GM21360 (cell line): ENCODE measurements around the gene COX7A2L.
"Not testable (repeated sequence)": the region's sequence is repeated elsewhere in the genome, so short reads cannot be mapped to it uniquely, and the experiment has no call there.

ENCODE experiments used
- ATAC-seq: cut with Tn5 transposase; IDR thresholded peaks from one replicate; pipeline ENCODE4 v1.9.1; 2021; ENCODE audit warnings: mild to moderate bottlenecking, moderate library complexity; ENCODE audit not compliant: unreplicated experiment

The COX7A2L gene

DNA sequence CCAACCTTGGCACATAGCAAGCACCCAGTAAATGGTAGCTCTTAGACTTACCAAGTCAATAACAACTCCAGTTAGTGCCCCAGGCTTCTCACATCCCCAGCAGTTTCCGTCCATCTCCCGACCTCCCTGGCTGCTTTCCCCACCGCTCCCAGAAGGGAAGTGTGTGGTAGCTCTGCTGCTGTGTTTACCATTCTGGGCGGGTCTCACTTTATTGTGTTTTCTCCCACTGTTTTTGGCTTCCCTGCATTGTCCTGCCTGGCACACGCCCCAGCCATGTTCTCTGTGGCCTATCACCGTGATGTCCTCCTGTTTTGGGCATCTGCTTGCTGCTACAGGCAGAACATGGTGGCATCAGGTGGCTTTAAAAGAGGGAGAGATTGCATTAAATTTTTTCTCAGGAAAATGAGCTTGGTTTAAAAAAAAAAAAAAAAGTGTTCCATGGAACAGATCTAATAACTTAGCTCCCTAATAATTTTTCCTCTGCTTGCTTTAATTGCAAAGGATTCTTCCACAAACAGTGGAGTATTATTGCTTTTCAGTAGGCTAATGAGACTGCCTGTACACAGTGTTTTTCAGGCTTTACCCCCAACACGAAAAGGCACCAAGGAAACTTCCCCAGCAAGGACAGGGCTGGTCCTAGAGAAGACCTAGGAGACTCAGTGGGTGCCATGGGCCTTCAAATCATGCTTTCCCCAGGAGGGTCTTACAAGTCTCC lies 8.0 kb upstream of the COX7A2L start:
- no peak for ATAC-seq

DNA sequence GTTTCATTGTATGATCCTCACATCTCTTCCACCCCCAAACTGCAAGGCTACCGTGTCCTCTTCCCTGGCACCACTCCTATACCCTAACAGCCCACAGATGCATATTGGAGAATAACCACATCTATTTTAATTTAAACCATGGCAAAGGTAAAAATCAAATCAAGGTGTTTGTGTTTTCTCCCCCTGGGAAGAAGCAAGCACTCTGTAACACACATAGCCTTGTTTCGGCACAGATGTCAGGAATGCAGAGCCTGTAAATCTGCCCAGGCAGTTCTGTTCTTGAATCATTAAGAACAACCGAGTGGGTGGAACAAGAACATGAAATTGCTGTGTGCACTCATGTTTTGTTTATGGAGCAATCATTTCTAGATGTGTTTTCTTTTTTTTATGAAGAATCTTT lies 6.8 kb upstream of the COX7A2L start:
- no peak for ATAC-seq

DNA sequence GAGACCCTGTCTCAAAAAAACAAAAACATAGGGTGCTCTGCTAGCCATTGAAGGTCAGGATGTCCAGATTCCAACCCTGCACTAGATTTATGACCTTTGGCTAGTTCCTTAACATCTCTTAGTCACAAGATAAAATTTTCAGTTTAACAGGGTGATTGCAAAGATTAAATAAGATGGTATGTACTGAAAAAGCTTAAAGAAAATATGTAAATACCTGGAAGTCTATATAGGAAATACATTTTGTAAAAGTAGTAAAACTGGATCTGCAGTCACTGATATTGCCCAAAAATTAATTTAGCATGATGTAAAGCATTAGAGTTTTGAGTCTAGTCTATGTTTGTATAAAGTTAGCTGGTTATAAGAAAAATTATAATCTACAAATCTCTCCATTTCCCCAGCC lies 5.4 kb upstream of the COX7A2L start:
- ATAC-seq: no peak

DNA sequence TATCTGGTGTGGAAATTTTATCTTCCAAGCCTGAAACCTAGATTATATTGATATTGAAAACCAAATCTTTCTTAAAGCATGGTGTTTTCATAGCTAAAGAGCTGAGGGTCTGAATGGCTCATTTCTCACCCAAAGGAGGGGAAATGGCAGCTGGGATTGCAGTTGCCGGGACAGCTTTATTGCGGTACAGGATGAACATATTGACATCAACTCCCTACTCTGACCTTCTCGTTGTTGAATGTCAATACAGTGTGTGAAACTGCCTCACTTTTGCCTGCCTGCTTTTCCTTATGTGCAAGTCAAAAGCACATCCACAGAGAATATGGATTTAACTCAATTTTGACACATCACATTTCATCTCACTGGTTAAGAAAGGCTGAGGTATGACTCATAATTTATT lies 3.6 kb upstream of the COX7A2L start:
- ATAC-seq: no peak

DNA sequence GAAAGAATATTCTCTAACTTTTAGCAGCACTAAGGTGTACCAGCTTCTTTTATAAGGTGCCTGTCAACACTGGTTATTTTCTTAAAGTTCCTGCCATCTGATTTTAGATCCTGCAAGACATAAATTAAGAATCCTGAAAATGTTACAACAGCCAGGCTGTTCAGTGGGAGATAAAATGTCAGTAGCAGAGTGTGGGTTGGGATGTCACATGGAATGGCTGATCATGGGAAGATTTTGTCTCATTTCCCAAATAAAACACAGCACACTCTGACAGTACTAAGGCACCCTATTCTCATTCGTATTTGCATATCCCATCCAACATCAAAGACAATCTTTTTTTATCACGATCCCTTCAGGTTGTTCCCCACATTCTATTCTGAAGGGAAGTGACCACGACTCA lies 2.4 kb upstream of the COX7A2L start:
- no peak for ATAC-seq

DNA sequence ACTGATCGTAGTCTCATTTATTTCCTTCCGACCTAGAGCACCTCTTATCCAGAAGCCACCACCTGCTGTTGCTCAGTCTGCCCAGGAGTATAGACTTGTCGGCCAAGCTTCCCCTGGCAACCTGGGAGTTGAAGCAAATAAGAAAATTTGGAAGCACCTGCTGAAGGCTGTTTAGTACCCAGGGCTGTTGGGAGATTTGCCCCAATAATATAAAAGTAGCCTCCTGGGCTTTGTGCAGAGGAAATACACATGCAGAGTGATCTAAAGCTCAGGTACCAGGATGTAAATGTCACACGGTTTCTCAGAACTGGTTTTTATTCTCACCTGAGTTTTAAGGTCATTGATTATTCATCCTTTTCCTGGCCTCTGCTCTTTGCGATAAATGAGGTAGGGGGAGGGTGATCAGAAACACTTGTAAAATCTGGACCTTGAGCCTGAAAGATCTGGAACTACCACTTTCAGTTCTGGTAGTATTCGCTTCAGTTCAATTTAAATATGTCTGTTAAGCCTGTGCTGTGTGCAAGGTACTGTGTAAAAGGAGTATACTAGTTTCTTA lies 789 bp upstream of the COX7A2L start:
- ATAC-seq: no peak

DNA sequence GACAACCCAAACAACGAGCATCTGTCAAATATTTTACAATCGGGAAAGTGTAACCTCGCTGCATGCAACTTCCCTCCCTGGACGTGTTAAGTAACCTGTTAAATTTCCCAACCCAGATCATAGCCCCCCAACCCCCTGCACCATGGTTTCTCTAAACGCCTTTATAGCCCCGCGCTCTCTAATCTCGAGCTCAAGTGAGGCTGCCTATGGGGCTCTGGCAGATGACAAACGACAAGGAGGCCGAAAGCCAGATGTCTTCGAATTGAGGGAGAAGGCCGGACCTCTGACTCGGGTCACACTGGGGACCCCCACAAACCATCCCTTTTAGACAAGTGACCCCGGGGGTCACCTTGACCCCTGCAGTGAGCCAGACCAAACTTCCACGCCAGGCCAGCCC lies 526 bp downstream of the COX7A2L start:
- no peak for ATAC-seq

DNA sequence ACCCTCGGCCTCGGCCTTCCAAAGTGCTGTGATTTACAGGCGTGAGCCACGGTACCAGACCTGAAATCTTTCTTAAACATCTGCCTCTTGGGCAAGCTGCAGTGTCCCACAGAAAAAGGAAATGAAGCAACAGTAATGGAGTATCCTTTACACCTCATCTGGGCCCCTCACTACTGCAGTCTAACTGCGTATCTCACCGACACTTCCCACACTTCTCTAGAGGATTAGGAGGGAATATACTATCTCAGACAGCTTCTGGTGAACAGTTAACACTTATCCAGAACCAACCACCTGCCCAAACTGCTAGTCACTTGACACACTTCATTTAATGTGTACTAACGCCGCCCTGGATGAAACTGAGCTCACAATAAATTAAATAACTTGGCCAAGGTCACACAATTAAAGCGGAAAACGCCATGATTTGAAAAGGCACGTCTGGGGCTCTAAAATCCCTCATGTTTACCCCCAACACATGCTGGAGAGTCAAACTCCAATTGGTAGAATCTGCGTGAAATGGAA lies 993 bp downstream of the COX7A2L start:
- no peak for ATAC-seq

DNA sequence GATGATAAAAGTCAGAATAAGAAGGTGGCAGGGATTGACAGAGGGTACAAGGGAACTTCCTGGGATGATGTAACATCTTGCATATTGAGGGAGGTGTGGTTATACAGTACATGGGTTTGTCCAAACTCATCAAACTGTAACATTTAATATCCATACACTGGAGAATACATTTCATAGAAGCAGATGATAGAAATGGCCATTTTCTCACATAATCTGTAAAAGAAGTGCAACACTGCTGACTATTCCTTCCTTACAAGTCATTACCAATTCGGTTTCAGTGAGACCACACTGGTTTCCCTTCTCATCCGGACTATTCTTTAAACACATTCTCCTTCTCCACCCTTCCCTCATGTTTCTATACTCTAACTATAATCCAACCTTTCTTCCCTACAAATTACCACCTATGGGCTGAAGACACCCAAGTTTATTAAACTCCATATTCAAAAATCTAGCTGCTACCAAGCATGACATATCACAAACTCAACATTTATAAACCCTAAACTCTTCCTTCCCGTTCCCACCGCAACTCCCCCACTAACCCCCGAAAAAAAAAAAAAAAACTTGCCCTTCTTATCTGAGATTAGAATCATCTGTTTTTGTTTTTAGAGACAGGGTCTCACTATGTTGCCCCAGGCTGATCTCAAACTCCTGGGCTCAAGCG lies 1.6 kb downstream of the COX7A2L start:
- ATAC-seq: no peak

DNA sequence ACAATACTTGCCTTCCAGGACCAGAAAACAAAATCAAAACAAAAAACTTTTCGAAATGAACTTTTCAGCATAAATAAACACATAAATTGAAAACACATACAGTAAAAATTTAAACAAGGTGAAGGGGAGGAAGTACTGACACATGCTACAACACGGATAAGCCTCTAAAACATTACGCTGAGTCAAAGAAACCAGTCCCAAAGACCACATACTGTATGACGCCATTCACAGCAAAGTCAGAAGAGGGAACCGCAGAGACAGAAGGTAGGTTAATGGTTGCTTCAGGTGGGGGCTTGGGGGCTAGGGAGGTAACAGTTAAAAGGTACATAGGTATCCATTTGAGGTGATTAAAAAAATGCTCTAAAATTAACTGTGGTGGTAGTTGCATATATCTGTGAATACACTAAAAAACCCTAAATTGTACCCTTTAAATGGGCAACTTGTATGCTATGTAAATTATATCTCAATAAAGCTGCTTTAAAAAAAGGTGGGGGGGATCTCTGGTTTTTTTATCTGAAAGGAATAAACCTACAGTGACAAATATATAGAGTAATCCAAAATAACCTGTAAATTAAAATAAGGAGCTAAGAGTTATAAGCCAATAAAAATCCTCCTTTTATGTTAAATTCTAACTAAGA lies 7.1 kb downstream of the COX7A2L start:
- no peak for ATAC-seq

DNA sequence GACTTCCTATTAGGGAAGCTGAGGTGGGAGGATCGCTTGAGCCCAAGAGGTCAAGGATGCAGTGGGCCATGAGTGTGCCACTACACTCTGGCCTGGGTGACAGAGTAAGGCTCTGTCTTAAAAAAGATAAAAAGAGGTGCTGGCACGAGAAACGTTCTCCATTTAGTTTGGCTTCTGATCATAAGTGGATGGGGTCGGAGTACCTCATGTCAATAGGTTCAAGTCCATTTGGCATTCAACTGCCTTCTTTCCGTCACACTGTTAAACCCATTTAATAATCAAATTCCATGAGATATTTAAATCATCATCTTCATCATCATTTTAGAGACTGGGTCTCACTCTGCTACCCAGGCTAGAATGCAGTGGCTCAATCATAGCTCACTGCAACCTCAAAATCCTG lies 9.2 kb downstream of the COX7A2L start:
- no peak for ATAC-seq

DNA sequence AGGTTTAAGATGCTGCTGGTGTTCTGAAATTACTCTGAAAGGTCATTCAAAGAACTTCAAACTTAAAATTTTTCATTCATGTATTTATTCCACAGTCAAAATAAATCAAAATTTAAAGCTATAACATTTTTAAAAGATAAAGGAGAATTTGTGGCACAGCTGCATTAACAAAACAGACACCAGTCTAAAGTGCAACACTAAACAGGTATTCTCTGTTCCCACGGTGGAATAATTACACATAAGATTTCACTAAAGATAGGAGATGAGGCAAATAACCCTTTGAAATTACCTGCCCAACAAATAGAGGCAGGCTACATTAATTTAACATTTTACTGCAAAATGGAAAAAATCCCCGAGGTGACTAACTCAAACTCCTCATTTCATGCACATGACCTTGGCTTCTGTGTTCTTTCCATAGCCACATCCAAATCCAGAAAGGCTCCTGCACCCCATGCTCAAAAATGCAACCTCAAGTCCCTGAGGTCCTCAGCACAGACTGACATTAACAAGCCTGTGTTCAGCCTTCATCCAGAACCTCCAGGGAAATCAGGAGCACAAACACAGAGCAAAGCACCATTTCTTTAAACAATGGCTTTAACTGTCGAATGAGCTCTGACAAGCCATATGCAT lies 10.5 kb downstream of the COX7A2L start:
- no peak for ATAC-seq

DNA sequence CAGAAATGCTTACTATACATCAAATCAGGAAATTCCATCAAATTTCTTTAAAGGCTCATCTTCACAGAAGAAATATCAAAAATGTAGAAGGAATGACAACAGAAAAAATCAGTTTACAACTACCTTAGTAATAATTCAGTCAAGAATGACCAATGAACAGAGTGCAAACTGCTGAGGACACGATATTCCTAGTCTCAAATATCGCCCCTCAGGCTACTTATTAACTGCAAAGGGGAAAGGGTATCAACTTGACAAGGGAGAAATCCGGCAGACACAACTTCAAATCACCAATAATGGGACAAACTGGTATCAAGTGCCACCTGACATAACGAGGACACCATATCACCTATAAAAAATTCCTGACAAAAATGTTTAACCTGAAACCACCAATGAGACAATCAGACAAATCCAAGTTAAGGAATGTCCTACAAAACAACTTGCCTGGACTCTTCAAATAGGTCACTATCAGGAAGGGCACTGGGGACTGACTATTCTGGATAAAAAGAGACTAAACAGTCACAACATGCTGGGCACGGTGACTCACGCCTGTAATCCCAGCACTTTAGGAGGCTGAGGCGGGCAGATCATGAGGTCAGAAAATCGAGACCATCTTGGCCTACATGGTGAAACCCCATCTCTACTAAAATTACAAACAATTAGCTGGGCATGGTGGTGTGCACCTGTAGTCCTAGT lies 12.8 kb downstream of the COX7A2L start:
- ATAC-seq: no peak

DNA sequence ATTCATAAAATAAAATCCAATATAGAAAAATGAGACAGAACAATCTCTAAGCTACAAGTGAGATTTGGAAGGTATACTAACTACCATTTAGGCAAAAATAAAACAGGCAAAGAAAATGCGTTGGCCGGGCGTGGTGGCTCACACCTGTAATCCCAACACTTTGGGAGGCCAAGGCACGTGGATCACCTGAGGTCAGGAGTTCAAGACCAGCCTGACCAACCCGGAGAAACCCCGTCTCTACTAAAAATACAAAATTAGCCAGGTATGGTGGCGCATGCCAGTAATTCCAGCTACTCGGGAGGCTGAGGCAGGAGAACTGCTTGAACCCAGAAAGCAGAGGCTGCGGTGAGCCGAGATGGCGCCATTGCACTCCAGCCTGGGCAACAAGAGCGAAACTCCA lies 13.5 kb downstream of the COX7A2L start:
- ATAC-seq: not testable (repeated sequence)

DNA sequence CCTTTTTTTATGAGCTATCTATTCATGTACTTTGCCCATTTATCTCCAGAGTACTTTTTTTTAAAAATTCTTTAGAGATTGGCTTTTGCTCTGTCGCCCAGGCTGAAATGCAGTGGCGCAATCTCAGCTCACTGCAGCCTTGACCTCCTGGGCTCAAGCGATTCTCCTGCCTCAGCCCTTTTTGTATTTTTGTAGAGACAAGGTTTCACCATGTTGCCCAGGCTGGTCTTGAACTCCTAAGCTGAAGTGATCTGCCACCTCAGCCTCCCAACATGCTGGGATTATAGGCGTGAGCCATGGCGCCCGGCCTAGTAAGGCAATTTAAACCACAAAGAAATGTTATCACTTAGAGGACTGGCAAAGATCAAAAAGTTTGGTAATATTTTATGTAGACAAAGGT lies 14.2 kb downstream of the COX7A2L start:
- not testable (repeated sequence) for ATAC-seq

DNA sequence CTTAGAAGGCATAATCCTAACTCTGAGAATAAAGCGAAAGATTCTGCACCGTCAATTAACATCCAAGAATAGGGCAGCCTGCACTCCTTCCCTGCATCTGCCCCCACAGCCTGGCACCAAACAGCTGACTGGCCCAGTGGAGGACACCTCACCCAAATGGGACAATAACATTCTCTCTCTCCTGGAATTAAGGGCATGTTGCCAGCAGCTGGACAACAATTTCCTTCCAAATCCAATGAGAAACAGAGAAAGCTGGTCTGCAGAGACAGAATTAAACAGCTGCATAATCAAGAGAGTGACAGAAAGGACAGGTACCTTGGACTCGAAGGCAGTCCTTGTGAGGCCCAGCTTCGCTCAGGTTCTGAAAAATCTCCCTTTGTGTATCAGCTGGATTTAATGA lies 15.0 kb downstream of the COX7A2L start:
- ATAC-seq: no peak

DNA sequence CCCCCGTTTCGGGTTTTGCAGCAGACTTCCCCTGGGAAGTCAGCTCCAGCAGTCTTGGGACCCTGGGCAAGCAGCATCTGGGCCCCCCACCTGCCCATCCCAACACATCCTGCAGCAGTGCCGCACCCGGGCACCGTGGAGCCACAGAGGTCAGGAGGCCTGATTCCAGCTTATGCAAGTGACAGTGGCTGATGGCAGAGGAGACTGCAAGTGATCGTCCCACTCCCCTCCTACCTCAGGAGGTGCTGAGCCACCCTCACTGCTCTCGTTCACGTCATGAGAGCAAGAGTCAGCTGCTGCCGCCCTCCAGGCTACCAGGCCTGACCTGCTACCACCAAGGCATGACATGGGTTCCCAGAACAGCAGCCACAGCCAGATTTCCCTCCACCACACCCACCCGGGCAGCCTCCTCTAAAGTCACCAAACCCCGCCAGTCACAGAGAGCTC lies 18.2 kb downstream of the COX7A2L start:
- no peak for ATAC-seq

DNA sequence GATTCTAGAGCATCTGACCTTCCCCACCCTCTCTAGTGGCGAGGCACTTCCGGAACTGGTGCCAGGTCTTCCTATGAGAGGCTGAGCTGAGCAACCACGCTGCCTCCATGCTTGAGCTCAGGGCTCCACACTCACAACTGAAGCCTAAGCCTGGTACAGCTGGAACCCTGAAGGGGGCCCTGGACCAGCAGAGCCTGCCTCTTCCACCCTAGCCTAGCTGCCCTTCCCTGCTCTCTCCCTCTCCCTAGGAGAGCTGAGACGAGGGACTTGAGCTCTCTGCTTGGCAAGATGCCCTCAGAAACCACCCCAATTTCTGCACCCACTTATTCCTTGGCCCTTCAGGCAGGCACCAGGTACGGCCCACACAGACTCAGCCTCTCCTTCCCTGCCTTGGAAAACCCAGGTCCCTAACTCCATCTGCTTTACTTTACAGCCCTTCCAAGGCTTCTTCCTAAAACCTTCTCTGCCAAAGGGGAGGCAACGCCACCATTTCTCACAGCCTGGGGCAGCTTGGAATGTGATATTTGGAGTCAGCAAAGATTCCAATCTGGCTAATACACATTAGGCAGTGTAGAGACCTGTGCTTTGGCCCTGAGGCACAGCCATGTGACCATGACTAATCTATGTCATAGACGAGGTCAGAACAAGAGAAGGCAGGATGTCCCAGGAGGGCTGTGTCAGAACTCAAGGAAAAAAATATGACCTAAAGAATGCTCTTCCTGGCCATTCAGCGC lies 18.8 kb downstream of the COX7A2L start:
- no peak for ATAC-seq

DNA sequence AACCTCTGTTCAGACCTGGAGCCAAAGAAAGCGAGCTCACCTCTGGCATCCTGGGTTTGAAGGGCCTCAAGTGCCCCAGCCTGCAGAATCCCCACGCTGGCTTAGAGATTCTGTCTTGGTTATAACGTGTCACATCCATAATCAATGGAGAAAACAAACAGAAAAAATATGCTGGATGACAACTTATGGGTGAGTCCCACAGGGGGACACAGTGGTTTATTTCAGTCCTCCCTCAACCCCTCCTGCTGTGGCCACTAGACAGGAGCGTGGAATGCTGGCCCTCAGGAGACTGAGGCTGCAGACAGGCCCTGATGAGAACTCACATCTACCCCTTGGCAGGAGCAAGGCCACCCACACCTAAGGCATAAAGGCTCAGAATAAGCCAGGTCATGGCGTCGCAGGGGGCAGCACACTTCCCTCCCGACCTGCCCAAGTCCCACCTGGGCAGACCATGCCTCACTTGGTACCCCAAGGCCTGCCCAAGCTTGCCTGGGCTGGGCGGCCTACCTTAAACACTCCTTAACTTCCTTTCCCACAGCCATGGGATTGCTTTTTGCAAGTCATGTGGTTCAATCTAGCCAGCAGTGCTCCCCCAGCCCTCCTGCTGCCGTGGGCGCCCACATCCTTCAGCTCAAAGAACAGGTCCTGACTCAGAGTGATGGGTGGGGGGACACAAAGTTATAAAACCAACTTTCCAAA lies 19.9 kb downstream of the COX7A2L start:
- no peak for ATAC-seq
